ENCODE measurements around the gene DSCAML1.

Gene DSCAML1

DNA sequence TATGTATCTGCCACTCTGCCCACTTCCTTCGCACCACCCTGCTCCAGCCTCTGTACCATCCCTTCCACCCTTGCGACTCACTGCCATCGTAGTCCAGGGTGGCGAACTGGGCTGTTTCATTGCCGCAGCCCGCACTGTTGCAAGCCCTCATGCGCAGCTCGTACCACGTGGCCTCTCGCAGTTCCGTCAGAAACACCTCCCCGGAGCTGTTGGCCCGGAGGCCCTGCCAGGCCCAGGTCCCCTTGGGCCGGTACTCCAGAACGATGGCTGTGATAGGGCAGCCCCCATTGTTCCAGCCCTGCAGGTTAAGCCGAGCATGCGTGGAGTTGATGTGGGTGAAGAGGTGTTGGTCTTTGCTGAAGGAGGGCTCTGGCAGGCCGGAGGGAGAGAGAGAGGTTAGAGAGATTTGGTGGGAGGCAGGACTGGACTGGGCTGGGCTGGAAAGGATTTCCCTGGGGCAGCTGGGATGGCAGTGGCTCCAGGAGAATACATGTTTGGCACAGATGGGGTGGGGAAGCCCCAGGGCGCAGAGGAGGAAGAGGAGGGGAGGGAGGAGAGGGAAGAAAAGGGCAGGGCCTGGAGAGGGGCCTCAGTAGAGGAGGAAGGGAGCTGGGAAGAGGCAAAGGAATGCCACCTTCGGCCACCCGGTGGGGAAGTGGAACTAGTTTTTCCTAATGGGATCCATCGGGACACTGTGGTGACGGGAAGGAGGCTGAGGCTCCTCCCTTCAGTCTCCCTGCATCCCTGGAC, 359.8 kb downstream of the DSCAML1 start:
- no peak for DNase-seq

DNA sequence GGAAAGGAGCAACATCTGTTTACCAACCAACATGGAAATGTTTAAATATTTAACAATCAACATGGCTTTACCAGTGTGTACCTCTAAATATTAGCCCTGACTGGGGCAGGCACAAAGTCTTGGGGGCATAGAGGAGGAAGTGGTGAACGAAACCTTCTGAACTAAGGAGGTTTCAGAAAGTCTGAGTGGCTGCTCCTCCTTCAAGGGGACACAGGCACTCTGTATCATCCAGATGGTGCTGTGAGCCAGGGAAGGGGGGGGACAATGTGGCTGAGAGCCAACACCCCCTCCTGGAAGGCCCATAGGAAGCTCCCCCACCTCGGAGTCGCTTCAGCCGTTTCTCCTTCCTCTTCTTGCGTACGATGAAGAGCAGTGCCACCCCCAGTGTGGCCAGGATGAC, 361.7 kb downstream of the DSCAML1 start:
- no peak for DNase-seq

DNA sequence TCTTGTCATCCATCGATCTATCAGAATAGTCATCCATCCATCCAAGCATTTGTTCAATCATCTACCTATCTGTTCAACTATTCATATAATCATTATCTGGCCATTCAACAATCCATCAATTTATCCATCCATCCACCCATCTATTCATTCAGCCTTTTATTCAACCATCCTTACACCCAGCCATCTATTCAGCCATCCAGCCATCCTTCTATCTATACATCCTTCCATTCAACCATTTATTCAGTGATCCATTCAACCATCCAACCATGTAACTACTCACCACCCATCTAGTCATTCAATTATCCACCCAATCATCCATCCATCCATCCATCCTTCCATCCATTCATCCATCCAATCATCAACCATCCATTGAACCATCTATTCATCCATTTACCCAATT, 362.5 kb downstream of the DSCAML1 start:
- no peak for DNase-seq

DNA sequence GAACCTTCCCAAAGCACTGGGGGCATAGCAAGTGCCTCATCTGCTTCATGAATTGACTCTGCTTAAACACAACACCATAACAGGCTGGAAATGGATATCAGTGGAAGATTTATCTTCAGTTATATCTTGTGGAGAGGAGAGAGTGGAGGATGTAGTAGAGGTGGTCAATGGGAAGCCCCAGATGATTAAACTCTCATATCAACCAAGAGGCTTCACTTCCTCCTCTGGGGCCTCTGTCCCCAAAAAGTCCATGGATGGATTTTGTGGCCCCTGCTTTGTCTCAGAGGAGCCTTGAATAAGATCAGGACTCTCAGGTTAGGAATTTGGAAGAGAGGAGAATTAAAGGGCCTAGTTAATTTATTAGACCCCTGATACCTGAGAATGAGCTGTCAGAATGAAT, 363.3 kb downstream of the DSCAML1 start:
- no peak for DNase-seq

DNA sequence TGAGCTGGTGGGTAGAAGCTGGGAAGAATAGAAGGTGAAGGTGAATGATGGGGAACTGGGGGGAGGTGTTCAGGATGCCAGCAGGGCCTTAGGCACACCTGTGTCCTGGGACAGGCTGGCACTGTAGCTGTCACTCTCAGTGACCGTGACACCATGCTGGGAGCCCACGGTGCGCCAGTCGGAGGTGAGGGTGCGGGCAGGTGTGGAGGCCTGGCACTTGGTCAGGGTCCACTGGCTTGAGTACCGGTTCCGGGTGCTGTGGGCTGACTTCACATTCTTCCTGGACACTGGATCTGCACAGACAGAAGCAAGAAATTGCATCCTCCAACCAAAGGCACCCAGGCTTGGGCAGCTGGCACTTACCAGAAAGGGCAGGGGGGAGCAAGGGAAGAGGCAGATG, 365.6 kb downstream of the DSCAML1 start:
- no peak for DNase-seq

DNA sequence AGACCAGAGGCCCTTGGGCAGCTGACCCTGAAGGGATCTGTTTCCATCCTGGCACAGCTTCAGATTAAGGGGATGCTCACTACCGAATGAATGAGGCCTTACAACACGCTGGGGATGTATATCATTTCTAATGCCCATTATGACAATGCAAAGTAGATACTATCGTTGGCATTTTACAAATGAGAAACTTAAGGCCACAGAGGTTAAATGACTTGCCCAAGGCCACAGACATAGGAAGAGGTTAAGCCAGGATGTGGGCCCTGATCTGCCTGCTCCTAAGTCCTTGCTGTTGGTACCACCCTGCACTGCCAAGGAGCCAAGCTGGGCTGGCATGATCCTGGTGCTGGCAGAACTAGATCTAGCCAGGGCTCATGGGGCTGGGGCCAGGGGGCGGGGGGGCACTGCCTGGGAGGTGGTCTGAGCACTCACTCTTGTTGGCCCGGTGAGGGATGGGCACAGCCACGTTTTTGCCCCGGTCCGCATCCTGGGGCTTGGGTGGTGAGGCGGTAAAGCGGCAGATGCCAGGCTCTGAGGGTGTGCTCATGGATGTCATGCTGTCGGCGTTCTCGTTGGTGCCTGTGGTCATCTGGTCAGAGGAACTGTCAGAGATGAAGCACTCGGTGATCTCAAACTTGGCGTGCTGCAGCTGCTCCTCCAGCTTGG, 366.6 kb downstream of the DSCAML1 start:
- no peak for DNase-seq

DNA sequence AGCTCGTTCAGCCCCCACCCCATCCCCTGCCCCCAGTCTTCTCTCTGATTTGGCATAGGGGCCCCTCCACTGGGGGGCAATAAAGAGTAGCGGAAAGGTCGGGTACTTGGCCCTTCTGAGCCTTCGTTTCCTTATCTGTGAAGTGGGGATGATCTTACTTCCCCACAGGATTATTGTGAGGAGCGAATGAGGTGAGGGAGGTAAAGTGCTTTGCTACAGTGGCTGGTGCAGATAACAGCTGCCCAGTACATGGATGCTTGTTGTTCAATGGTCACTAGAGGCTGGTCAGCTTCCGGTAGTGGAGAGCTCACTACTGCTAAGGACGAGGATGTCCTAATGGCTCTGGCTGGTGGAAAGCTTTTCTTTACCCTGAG, 368.2 kb downstream of the DSCAML1 start:
- DNase-seq, result no peak

DNA sequence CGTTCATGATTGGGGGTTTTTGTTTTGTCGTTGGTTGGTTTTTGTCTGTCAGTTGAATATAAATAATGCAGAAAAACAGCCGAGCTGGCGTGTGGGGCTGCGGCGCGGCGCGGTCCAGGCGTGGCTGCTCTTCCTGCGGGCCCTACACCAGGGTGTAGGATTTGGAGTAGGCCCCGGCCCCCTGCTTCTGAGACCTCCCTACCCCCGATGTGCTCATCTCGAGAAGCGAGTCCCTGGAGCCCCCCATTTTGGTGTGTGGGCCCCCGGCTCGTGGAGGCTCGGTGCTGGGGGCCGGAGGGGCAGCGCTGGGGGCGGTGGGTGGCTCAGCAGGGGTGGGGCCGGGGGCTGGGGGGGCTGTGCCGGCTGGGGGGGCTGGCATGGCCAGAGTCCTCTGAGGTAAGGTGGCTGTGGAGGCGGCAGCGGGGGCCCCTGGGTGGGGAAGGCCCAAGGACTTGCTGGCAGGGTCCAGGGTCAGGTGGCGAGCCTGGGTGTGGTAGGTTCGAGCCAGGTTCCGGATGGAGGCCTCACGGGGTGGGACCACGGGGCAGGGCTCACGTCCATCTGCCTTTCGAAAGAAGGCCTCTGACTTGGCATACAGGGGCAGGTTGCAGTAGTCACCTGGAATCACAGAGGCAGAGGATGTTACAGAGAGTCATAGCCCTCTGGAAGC, 368.7 kb downstream of the DSCAML1 start:
- no peak for DNase-seq

DNA sequence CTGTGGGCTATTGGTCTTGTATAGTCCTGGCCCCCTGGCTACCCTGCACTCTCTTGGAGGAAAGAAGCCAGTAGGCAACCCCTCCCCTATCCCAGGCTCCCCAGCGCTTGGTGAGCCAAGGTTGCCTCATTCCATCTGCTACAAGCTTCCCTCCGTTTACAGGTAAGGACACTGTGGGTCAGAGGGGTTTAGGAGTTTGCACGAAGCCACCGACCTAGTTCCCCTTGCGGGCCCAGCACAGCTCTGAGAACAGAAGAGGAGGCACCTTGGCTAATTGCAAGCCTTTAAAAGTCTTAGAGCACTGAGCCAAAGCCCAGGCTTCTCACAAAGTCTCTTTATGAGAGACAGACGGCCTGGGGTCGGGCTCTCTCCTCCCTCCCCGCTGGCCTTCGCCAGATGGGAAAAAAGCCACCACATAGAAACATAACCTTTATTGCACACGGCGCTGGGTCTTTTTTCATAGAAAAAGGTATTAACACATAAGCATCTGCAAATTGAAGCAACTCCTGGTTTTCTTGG, 369.6 kb downstream of the DSCAML1 start:
- no peak for DNase-seq

DNA sequence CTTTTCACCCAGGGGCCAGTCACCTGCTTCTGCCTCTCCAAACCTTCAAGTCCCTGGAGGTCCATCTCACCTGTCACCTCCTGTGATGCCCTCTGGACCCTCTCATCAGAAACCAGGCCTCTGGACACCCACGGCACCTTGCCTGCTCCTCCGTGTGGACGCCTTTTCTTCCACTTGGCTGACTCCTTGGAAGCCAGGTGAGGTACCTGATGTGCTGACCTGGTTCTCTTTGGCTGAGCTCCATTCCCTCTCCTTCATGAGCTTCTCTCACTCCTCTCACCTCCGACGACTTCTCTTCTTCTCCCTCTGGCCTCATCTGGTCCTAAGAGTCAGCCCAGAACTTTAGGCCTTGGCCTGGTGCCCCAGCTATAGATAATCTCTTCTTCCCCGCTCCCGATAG, 370.1 kb downstream of the DSCAML1 start:
- DNase-seq, result no peak

DNA sequence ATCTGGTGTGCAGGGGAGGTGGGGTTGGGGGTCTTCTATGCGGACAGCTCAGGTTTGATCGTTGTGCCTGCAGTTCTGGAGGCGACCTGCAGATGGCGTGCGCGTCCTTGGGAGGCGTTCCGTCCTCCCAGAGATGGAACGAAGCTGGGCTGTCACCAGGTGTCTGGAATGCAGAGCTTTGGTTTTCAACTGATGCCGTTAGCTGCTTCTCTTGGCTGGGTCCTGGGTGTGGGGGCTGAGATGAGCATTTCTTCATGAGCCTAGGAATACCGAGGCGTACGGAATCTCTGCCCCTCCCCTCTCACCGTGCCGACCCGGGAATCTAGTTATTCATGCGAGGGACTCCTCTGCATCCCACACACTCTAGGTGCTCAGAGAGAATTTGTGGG, 370.7 kb downstream of the DSCAML1 start:
- peak; percentile 91 for DNase-seq

DNA sequence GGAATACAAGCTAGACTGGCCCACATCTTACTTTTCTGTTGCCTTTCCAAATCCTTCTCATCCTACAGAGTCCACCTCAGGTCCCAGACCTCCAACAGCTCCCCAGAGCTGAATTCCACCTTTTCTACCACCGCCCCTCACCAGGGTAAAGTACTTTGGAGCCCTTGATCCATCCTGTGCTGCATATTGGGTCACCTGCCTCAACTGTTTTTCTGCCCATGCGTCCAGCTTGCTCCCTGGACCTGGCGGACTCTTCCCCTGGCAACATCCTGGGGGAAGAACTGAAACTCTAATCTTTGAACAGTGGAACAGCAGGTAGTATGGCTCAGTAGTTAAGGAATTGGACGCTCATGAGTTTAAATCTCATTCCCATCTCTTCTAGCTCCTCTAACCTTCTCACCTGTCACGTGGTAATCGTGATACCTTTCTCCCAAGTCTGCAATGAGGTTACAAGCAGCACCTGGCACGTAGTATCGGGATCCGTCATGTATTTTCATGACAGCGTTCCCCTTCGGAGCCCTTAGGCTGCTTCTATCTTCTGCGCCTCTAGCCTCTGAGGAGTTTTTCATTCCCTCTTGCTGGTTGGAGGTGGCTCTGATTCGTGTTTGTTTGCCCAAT, 371.2 kb downstream of the DSCAML1 start:
- no peak for DNase-seq

DNA sequence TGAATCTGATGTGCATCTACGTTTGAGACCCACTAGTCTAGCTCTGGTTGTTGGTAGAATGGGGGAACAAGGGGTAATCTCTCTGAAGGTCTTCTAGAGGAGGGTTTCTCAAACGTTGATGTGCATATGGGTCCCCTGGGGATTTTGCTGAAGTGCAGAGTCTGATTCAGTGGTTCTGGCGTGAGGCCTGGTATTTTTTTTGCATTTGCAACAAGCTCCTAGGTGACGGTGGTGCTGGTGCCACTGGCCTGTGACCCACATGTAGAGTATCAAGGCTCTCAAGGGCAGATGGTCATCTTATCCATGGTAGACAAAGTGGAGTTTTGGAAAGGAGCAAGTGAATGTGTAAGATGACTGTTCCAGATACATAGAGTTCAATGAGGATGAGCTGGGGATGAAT, 372.2 kb downstream of the DSCAML1 start:
- no peak for DNase-seq

DNA sequence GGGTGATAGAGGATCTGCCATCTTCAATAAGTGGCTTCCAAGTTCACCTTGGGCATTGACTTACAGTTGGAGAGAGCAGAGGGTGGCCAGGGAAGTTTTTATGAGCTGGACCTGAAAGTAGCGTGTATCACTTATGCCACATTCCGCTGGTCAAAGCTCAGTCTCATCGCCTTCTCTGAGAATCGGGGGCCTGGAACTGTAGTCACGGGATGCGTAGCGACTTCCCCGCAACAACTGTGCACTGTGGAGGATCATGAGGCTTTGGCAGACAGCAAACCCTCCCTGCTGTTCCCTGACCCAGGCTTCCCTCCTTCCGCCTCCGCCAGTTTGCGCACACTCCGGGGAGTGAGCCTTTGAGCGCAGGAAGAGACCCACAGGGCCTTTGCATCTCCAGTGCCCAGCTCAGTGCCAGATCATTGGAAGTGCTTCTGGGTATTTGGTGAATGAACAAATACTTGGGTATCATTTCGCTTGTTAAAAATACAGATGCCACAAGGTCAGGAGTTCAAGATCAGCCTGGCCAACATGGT, 373.9 kb downstream of the DSCAML1 start:
- no peak for DNase-seq

DNA sequence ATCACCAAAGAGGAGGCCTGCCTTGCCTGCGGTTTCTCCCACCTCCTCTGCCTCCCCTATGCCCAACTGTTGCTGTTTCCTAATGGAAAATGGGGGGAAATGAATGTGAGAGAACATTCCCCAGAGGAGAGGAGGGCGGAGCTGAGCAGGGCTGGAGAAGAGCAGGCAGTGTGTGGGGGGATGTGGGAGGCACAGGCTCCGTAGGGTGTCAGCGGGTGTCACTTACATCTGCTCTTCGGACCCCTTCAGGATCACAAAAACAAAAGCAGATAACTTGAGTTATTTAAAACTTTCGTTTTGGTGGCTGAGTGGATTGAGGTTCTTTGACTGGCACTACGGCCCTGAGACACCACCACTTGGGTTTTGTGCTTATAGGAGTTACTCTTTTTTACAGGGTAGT, 375.5 kb downstream of the DSCAML1 start:
- DNase-seq, result no peak

DNA sequence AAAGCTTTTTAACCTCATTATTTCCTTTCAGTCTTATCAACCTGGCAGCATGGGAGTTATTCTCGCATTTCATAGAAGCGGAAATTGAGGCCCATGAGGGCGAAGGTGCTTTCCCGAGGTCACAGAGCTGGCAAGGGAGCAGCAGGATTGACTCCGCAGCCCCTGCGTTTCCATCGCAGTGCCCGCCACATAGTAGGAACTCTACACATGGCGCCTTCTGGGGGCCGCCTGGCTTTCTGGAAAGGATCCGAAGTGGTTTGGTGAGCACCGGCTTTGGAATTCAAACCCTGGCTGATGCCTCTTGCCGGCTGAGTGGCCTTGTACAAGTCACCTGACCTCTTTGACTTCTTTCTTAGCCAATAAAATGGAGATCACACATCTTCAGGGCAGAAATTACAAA, 376.0 kb downstream of the DSCAML1 start:
- no peak for DNase-seq

DNA sequence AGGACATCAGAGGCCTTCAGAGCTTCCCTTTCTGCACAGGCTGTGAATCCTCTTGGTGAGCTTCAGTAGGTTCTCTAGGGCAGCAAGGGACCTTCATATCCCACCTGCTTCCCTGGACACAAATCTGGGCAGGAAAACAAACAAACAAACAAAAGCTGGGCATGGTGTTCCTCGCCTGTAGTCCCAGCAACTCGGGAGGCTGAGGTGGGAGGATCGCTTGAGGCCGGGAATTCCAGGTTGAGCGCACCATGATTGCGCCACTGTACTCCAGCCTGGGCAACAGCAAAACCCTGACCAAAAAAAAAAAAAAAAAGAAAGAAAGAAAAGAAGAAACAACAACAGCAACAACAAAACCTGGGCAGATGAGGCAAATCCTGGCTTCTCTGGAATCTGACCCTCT, 376.4 kb downstream of the DSCAML1 start:
- no peak for DNase-seq

DNA sequence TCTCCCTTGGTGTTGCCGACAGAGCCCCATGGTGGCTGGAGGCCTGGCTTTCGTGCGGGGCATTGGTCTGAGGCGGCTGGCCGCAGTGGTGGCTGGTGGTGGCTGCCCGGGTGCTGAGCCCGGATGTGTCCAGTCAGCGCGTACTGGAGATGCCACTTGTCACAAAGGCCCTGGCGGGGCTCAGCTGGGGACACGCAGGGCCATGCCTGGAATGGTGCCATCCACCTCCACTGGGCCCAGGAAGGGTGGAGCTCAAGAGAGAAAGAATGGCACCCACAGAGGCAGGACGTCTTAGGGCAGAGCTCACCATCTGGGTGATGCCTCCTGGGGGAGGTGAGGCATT, 376.9 kb downstream of the DSCAML1 start:
- no peak for DNase-seq

DNA sequence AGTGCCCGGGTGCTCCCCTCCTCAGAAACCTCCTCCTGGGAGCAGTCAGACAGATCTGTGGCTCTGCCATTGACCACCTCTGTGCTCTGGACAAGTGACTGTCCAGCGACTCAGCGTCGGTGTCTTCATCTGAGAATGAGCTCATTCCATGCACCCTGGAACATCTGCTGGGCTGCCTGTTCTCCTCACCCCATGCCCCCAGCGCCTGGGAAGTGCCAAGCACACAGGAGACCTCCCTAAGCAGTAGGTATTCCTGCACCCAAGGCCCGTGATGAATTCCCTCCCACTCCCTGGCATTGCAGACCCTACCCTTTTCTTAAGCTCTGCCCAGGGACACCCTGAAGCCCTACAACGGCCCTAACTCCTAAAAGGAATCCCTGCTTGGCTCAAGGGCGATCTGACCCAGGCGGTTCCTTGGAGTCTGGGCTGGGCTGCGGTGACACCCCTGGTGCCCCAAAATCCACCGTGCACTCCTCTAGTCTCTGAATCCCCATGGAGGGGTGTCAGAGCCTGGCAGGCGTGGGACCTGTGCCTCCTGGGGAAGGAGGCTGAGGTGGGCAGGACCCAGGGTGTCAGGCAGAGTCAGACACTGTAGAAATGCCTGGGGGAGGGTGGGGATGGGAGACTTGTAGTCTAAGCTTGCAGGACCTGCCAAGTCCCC, 377.4 kb downstream of the DSCAML1 start:
- no peak for DNase-seq

DNA sequence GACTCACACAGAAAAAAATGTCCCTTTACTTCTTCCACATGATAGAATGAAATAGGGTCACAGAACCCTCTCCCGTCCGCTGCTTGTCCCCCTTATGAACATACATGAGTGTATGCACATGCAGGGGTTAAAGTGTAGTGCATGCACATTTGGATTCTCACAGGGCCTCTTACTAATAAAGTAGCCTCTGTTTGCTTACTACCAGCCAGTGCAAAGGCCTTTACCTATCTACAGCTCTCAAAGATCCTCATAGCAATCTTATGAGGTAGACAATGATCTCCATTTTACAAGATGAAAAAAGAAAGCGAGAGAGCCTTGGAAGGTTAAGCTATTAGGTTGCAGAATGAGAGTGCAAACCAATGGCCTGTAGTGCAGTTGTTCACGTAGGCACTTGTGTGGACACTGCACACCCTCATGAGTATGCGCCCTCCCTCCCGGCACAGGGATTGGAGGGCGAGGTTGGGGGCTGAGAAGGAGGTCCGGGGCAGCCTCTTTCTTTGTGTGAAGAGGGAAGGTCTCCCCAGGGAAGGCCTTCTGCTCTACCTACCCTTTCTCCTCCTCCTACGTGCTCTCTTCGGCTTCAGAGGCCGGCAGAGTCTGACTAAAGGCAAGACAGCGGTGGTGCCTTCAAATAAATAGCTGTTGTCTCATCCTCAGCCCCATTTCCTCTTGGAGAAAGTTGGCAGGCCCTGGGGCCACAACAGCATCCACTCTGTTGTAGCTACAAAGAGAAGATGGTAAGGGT, 378.1 kb downstream of the DSCAML1 start:
- no peak for DNase-seq

DNA sequence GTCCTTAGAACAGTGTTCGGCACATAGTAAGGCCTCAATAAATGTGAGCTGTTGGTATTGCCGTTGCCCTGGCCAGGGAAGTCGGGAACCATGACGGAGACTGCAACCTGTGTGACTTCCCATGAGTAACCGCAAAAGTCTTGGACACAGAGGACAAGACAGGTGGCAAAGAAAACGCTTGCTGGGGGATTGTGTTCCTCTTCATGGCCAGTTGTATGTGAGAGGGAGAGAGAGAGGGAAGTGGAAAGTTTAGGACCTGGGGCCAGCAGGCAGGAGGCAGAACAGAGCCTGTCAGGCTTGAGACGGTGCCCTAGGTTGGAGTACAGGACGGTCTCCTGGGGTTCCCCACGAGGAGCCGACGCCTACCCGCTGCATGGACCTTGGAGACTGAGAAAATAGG, 379.2 kb downstream of the DSCAML1 start:
- no peak for DNase-seq

DNA sequence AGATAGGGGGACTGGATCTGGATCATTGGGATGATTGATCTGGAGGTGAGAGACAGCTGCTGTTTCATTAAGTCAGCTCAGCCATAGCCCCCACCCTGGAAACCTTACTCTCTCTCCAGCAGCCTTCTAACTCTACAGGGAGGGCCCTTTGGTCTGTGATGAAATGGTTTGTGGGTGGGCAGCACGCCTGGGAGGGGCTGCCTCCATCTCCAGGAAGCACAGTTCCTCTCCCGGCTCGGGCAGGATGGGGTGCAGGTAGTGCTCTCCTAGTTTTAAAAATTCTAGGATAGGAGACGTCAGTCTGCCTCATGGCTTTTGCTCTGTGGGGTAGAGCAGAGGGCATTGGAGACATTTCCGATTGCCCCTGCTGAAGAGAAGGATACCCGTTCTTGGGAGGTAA, 379.7 kb downstream of the DSCAML1 start:
- no peak for DNase-seq
